Activated CD4-positive, alpha-beta T cell treated with anti-CD3 and anti-CD28 coated beads, Interleukin-10, Interleukin-2, amounts not matched to agents 100 ng/mL and 50 ng/mL, durations not matched to agents 16 hours and 8 hours (primary cell): ENCODE results near the gene KRTAP4-12.
"Not testable (repeated sequence)": the region's sequence is repeated elsewhere in the genome, so short reads cannot be mapped to it uniquely, and the experiment has no call there.

Experiments
- DNase-seq: peaks from one replicate; pipeline ENCODE4 v3.0.0-alpha.2; 2020

KRTAP4-12 gene

GRCh38 chr17:41123991-41124371 is at the start of gene KRTAP4-12:
Gene KRTAP4-12, minus strand, starts transcription at chr17:41124182. Its CDS starts 60 bp downstream, at chr17:41124122.
- not testable (repeated sequence) for DNase-seq

- no peak for DNase-seq
Measured at GRCh38 chr17:41171886-41172285, 47.9 kb upstream of the KRTAP4-12 start.

- DNase-seq: no peak
Measured at GRCh38 chr17:41168121-41168520, 44.1 kb upstream of the KRTAP4-12 start, which contains the start of gene KRTAP4-3. Gene KRTAP4-3, minus strand, starts transcription at chr17:41168221. Its CDS starts 49 bp downstream, at chr17:41168172.

- DNase-seq: no peak
Measured at GRCh38 chr17:41167561-41167960, 43.6 kb upstream of the KRTAP4-12 start.

- DNase-seq: no peak
Measured at GRCh38 chr17:41163828-41164227, 39.8 kb upstream of the KRTAP4-12 start.

- no peak for DNase-seq
Measured at GRCh38 chr17:41160648-41161047, 36.7 kb upstream of the KRTAP4-12 start, which contains the start of gene KRTAP4-4. Gene KRTAP4-4, minus strand, starts transcription at chr17:41160748. Its CDS starts 57 bp downstream, at chr17:41160691.

GRCh38 chr17:41160190-41160589 is 36.2 kb upstream of the KRTAP4-12 start:
- DNase-seq: not testable (repeated sequence)

- no peak for DNase-seq
Measured at GRCh38 chr17:41153856-41154255, 29.9 kb upstream of the KRTAP4-12 start.

- DNase-seq: no peak
Measured at GRCh38 chr17:41151525-41151924, 27.5 kb upstream of the KRTAP4-12 start.

GRCh38 chr17:41150026-41150425 is 26.0 kb upstream of the KRTAP4-12 start:
- no peak for DNase-seq

GRCh38 chr17:41149652-41149985 is 25.6 kb upstream of the KRTAP4-12 start, which contains the start of gene KRTAP4-5:
Gene KRTAP4-5, minus strand, starts transcription at chr17:41149825. Its CDS starts 58 bp downstream, at chr17:41149767.
- no peak for DNase-seq

GRCh38 chr17:41148971-41149651 is 25.1 kb upstream of the KRTAP4-12 start:
- not testable (repeated sequence) for DNase-seq

GRCh38 chr17:41147531-41148204 is 23.7 kb upstream of the KRTAP4-12 start:
- no peak for DNase-seq

- no peak for DNase-seq
Measured at GRCh38 chr17:41145261-41145660, 21.3 kb upstream of the KRTAP4-12 start.

GRCh38 chr17:41144846-41145245 is 20.9 kb upstream of the KRTAP4-12 start:
- DNase-seq: no peak

GRCh38 chr17:41141361-41141760 is 17.4 kb upstream of the KRTAP4-12 start:
- DNase-seq: no peak

- DNase-seq: no peak
Measured at GRCh38 chr17:41140360-41141131, 16.6 kb upstream of the KRTAP4-12 start, which contains the start of gene KRTAP4-6. Gene KRTAP4-6, minus strand, starts transcription at chr17:41140544. Its CDS starts 57 bp downstream, at chr17:41140487.

GRCh38 chr17:41139865-41140264 is 15.9 kb upstream of the KRTAP4-12 start:
- DNase-seq: not testable (repeated sequence)

- no peak for DNase-seq
Measured at GRCh38 chr17:41133880-41134735, 10.1 kb upstream of the KRTAP4-12 start.

GRCh38 chr17:41131979-41132378 is 8.0 kb upstream of the KRTAP4-12 start:
- no peak for DNase-seq

GRCh38 chr17:41127371-41127770 is 3.4 kb upstream of the KRTAP4-12 start:
- DNase-seq: no peak

- DNase-seq: no peak
Measured at GRCh38 chr17:41126412-41126811, 2.4 kb upstream of the KRTAP4-12 start.
